Measurements from ENCODE around the gene METTL6. TPM values are rescaled to one million over a fixed set of nuclear protein-coding genes. Genes with fewer than 3 reads are reported as not detected.

METTL6 gene
- total and polyA plus RNA-seq, 10 of the 15 experiments (the other 5 are each of a cell fraction or from before 2014, with no cell fraction given): 13.8 to 29.6 (median 20.8) TPM

DNA sequence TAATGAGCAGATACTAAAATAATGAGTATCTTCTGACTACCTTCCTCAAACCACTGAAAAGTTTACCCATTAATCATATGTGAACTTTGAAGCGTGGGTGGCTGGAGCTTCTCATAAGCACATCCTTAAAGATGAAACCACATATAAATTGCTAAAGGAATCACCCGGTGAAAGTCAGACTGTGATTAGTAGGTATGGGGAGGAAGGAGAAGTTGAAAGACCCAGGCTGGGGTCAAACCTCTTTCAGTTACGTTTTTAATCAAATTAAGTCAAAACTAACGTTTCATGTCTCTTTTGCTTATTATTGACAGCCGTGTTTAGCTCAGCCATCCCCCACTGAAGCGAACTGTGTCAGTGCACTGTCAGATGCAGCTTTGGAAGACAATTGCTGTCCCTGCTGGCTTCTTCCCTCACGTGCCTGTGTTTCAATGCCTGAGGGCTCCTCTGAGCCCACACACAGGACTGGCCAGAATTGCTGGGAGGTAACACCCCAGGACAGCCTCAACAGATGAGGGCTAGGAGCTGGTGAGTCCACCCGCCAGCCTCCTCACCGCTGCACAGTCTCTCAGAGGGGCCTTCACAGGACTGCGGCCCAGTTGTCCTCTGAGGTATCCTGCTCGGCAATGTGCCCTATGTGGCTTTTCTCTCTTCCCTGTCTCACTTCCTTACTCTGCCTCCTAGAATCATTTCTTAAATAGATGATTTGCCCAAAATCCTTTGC lies 65.7 kb downstream of the METTL6 start (continued):
- peak; percentile 69 for TF ChIP-seq CUX1 (IDR thresholded peaks at IDR 0.05; ENCODE audit: insufficient replicate concordance, low read depth, low read length)
- peak; percentile 63 for TF ChIP-seq POLR2A (IDR thresholded peaks at IDR 0.05; ENCODE audit: low read depth, low read length)
- TF ChIP-seq WRNIP1 (IDR thresholded peaks at IDR 0.05; ENCODE audit: borderline replicate concordance, low read depth, low read length): no peak
- TF ChIP-seq RFX5 (IDR thresholded peaks at IDR 0.05; ENCODE audit: low read depth, low read length): no peak
- TF ChIP-seq, protein P1, sequence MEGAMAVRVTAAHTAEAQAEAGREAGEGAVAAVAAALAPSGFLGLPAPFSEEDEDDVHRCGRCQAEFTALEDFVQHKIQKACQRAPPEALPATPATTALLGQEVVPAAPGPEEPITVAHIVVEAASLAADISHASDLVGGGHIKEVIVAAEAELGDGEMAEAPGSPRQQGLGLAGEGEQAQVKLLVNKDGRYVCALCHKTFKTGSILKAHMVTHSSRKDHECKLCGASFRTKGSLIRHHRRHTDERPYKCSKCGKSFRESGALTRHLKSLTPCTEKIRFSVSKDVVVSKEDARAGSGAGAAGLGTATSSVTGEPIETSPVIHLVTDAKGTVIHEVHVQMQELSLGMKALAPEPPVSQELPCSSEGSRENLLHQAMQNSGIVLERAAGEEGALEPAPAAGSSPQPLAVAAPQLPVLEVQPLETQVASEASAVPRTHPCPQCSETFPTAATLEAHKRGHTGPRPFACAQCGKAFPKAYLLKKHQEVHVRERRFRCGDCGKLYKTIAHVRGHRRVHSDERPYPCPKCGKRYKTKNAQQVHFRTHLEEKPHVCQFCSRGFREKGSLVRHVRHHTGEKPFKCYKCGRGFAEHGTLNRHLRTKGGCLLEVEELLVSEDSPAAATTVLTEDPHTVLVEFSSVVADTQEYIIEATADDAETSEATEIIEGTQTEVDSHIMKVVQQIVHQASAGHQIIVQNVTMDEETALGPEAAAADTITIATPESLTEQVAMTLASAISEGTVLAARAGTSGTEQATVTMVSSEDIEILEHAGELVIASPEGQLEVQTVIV (IDR thresholded peaks at IDR 0.05; ENCODE audit: borderline replicate concordance, partially characterized antibody): no peak
- peak; percentile 53 for TF ChIP-seq MXI1 (IDR thresholded peaks at IDR 0.05; ENCODE audit: low read depth, low read length)
- TF ChIP-seq TAF1 (IDR thresholded peaks at IDR 0.05; ENCODE audit: borderline replicate concordance, low read depth, low read length): 0 out of 2 replicates have a peak, but pooled peaks have one; percentile 7
- TF ChIP-seq YBX1 (IDR thresholded peaks at IDR 0.05): no peak
- TF ChIP-seq JUND (IDR thresholded peaks at IDR 0.05; ENCODE audit: low read depth, low read length): peak; percentile 87
- TF ChIP-seq RCOR1 (conservative IDR thresholded peaks at IDR 0.05; ENCODE audit: low read depth, low read length): 0 out of 2 replicates have a peak, but pooled peaks have one; percentile 69
- TF ChIP-seq, protein P2, sequence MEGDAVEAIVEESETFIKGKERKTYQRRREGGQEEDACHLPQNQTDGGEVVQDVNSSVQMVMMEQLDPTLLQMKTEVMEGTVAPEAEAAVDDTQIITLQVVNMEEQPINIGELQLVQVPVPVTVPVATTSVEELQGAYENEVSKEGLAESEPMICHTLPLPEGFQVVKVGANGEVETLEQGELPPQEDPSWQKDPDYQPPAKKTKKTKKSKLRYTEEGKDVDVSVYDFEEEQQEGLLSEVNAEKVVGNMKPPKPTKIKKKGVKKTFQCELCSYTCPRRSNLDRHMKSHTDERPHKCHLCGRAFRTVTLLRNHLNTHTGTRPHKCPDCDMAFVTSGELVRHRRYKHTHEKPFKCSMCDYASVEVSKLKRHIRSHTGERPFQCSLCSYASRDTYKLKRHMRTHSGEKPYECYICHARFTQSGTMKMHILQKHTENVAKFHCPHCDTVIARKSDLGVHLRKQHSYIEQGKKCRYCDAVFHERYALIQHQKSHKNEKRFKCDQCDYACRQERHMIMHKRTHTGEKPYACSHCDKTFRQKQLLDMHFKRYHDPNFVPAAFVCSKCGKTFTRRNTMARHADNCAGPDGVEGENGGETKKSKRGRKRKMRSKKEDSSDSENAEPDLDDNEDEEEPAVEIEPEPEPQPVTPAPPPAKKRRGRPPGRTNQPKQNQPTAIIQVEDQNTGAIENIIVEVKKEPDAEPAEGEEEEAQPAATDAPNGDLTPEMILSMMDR (IDR thresholded peaks at IDR 0.05 in 2 of 3, conservative IDR thresholded peaks at IDR 0.05 in 1 of 3; ENCODE audit: control insufficient read depth in 2 of 3, extremely low read depth in 1 of 3, insufficient read depth in 1 of 3, low read depth in 3 of 3, low read length in 3 of 3): no peak
- peak; percentile 38; the same call in 1 of the 2 replicates for TF ChIP-seq NFYB (IDR thresholded peaks at IDR 0.05; ENCODE audit: insufficient read depth, low read depth, low read length)
- peak; percentile 88 for TF ChIP-seq SP1 (IDR thresholded peaks at IDR 0.05; ENCODE audit: low read depth, low read length)
- TF ChIP-seq, protein P3, sequence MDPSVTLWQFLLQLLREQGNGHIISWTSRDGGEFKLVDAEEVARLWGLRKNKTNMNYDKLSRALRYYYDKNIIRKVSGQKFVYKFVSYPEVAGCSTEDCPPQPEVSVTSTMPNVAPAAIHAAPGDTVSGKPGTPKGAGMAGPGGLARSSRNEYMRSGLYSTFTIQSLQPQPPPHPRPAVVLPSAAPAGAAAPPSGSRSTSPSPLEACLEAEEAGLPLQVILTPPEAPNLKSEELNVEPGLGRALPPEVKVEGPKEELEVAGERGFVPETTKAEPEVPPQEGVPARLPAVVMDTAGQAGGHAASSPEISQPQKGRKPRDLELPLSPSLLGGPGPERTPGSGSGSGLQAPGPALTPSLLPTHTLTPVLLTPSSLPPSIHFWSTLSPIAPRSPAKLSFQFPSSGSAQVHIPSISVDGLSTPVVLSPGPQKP (IDR thresholded peaks at IDR 0.05; ENCODE audit: low read depth, low read length): no peak
- peak; percentile 71; the same call in 1 of the 2 replicates for TF ChIP-seq PML (IDR thresholded peaks at IDR 0.05; ENCODE audit: low read length)
- no peak for TF ChIP-seq HDGF (IDR thresholded peaks at IDR 0.05)
- 0 out of 2 replicates have a peak, but pooled peaks have one; percentile 64 for TF ChIP-seq EZH2 (IDR thresholded peaks at IDR 0.05; ENCODE audit: borderline replicate concordance, control insufficient read depth, low read depth, low read length)
